HEK293T (cell line): ENCODE results near the gene ADAMTS17.

Source experiments
- ARNT ChIP-seq: fragments of 450-650 bp; IDR thresholded peaks from 2 replicates; pipeline ENCODE4 v1.6.1; 2017; ENCODE audit warnings: mild to moderate bottlenecking
- BHLHE40 ChIP-seq: fragments of 450-650 bp; IDR thresholded peaks from 2 replicates; pipeline ENCODE4 v1.6.1; 2016; ENCODE audit warnings: mild to moderate bottlenecking, moderate library complexity, borderline replicate concordance
- CTBP1 ChIP-seq: fragments of 450-650 bp; IDR thresholded peaks from 2 replicates; pipeline ENCODE4 v1.6.1; 2016; ENCODE audit warnings: borderline replicate concordance
- ELF4 ChIP-seq: fragments of 450-650 bp; IDR thresholded peaks from 2 replicates; pipeline ENCODE4 v1.6.1; 2017; ENCODE audit warnings: antibody characterized with exemption
- FOXA1 ChIP-seq: fragments of 450-650 bp; IDR thresholded peaks from 2 replicates; pipeline ENCODE4 v1.6.1; 2016; ENCODE audit warnings: mild to moderate bottlenecking
- FOXK2 ChIP-seq: fragments of 450-650 bp; IDR thresholded peaks from 2 replicates; pipeline ENCODE4 v1.6.1; 2016; ENCODE audit warnings: mild to moderate bottlenecking
- FOXM1 ChIP-seq: fragments of 450-650 bp; IDR thresholded peaks from 2 replicates; pipeline ENCODE4 v1.6.1; 2017; ENCODE audit warnings: mild to moderate bottlenecking, borderline replicate concordance
- HDGF ChIP-seq: fragments of 450-650 bp; IDR thresholded peaks from 2 replicates; pipeline ENCODE4 v1.6.1; 2017; ENCODE audit warnings: antibody characterized with exemption, borderline replicate concordance
- LEF1 ChIP-seq: fragments of 450-650 bp; IDR thresholded peaks from 2 replicates; pipeline ENCODE4 v1.6.1; 2017; ENCODE audit warnings: mild to moderate bottlenecking, borderline replicate concordance
- NFRKB ChIP-seq: fragments of 450-650 bp; IDR thresholded peaks from 2 replicates; pipeline ENCODE4 v1.6.1; 2016; ENCODE audit warnings: mild to moderate bottlenecking, moderate library complexity
- SP1 ChIP-seq: fragments of 450-650 bp; IDR thresholded peaks from 2 replicates; pipeline ENCODE4 v1.6.1; 2017
- TARDBP ChIP-seq: fragments of 450-650 bp; IDR thresholded peaks from 2 replicates; pipeline ENCODE4 v1.6.1; 2016
- ZNF384 ChIP-seq: fragments of 450-650 bp; IDR thresholded peaks from 2 replicates; pipeline ENCODE4 v1.6.1; 2016
- TF ChIP-seq, protein P1 (sequence below): fragments of 450-650 bp; IDR thresholded peaks from 2 replicates; pipeline ENCODE4 v1.6.1; 2016

DNA sequence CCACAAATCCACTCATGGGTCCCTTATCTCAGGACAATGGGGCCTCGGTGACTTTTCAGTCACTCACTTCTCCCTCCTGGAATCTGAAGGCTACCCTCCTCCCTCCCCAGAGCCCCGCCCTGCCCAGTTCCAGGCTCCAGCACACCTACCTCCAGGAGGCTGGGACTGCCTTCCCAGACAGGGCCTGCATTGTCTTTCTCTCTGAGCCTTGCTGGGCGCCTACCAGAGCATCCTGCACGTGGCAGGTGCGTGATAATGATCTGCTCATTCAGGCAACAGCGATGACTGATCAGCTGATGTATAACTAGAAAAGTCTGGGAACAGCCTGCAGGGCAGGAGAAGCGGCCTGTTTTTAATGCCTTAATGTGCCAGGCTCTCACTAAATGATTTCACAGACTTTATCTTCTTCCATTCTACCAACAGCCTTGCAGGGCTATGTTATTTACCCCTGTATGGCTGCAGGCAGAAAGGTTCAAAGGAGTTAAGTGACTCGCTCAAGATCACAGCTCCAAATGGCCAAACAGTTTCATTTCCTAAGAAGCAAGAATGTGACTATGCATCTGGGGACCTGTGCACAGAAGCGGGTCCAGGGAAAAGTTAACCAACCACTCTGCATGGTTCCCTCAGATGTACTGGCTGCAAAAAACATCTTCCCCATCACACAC is 6.3 kb downstream of the ADAMTS17 start:
- TF ChIP-seq FOXM1, result no peak
- TF ChIP-seq FOXK2, result no peak
- TF ChIP-seq, protein P1, sequence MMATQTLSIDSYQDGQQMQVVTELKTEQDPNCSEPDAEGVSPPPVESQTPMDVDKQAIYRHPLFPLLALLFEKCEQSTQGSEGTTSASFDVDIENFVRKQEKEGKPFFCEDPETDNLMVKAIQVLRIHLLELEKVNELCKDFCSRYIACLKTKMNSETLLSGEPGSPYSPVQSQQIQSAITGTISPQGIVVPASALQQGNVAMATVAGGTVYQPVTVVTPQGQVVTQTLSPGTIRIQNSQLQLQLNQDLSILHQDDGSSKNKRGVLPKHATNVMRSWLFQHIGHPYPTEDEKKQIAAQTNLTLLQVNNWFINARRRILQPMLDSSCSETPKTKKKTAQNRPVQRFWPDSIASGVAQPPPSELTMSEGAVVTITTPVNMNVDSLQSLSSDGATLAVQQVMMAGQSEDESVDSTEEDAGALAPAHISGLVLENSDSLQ, result no peak
- TF ChIP-seq HDGF, result no peak
- TF ChIP-seq BHLHE40, result no peak
- no peak for TF ChIP-seq ZNF384
- TF ChIP-seq SP1, result no peak
- TF ChIP-seq LEF1, result no peak
- TF ChIP-seq ELF4, result no peak
- TF ChIP-seq NFRKB, result no peak
- TF ChIP-seq TARDBP, result no peak
- no peak for TF ChIP-seq FOXA1
- no peak for TF ChIP-seq ARNT
- TF ChIP-seq CTBP1, result no peak
